ENCODE results near the gene SARM1. TPM values are rescaled to one million over a fixed set of nuclear protein-coding genes. Genes with fewer than 3 reads are reported as not detected.

Gene SARM1
- total RNA-seq, 1 experiment from 2014 or later, result 5.1 TPM

DNA sequence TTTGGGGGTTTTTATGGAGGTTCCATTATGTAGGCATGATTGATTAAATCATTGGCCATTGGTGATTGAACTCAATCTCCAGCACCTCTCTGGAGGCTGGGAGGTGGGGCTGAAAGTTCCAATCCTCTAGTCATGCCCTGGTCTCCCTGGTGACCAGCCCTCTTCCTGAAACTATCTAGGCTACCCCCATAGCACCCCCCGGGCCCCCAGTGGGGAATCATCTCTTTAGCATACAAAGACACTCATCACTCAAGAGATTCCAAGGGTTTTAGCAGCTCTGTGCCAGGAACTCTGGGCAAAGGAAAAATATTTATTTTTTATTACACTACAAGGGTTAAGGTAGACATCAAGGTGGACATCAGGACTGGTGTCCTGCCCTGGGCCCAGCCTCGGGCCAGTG, 23.9 kb downstream of the SARM1 start:
- no peaks in the 10 kb centered on the region for H4K20me1 ChIP-seq (ENCODE audit: control insufficient read depth, insufficient read depth, insufficient read length)
- H3K56ac ChIP-seq (ENCODE audit: insufficient read length, low read depth, low read length), result no peak overlapping the region
- H4K8ac ChIP-seq (replicated peaks; ENCODE audit: insufficient read length, low read depth, low read length), result no peak overlapping the region
- H3K9me3 ChIP-seq (ENCODE audit: control insufficient read depth, low read depth, low read length), result no peaks in the 10 kb centered on the region
- H3K9me3 Mint-ChIP-seq, result no peaks in the 10 kb centered on the region
- no peak for DNase-seq
- H3T11ph ChIP-seq (ENCODE audit: low read length), result no peak overlapping the region
- TF ChIP-seq, protein P1, sequence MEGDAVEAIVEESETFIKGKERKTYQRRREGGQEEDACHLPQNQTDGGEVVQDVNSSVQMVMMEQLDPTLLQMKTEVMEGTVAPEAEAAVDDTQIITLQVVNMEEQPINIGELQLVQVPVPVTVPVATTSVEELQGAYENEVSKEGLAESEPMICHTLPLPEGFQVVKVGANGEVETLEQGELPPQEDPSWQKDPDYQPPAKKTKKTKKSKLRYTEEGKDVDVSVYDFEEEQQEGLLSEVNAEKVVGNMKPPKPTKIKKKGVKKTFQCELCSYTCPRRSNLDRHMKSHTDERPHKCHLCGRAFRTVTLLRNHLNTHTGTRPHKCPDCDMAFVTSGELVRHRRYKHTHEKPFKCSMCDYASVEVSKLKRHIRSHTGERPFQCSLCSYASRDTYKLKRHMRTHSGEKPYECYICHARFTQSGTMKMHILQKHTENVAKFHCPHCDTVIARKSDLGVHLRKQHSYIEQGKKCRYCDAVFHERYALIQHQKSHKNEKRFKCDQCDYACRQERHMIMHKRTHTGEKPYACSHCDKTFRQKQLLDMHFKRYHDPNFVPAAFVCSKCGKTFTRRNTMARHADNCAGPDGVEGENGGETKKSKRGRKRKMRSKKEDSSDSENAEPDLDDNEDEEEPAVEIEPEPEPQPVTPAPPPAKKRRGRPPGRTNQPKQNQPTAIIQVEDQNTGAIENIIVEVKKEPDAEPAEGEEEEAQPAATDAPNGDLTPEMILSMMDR (conservative IDR thresholded peaks at IDR 0.05), result no peak
- H2BK20ac ChIP-seq (ENCODE audit: low read depth, low read length, poor library complexity, severe bottlenecking), result no peak overlapping the region
- H3K14ac ChIP-seq (ENCODE audit: insufficient read depth, low read length), result no peak overlapping the region
- H3K27ac Mint-ChIP-seq, result peak overlapping the region in 1 of 3 experiments; percentile 62; a peak in 1 of 7 replicates
- no peak overlapping the region for H3K27ac ChIP-seq (ENCODE audit: insufficient read length, low read depth, low read length)
- no peak overlapping the region for H3K4me2 ChIP-seq (ENCODE audit: insufficient read depth, insufficient read length, low read length)
- H3K27me3 ChIP-seq (ENCODE audit: insufficient read depth, low read length), result no peaks in the 10 kb centered on the region
- no peak overlapping the region for H3K9ac ChIP-seq (ENCODE audit: extremely low read depth, insufficient read length, low read length)
- no peak overlapping the region for H3K23ac ChIP-seq (ENCODE audit: insufficient read length, low read depth, low read length)
- no peak overlapping the region for H2BK12ac ChIP-seq (ENCODE audit: insufficient read length, low read depth, low read length)
- no peak overlapping the region for H3K4me3 Mint-ChIP-seq
- no peak overlapping the region for H2BK15ac ChIP-seq (ENCODE audit: low read depth, low read length)
- WGBS (ENCODE audit: extremely low coverage, insufficient read length, low lambda C conversion rate), result no CpG with 5 or more reads among the region's 2 CpGs
- no peaks in the 10 kb centered on the region for H3K4me1 ChIP-seq (ENCODE audit: insufficient read depth, low read length)
- no peaks in the 10 kb centered on the region for H3K79me1 ChIP-seq (ENCODE audit: insufficient read depth, low read depth, low read length, poor library complexity, severe bottlenecking)
- H3K23me2 ChIP-seq (ENCODE audit: insufficient read length, low read depth, low read length, poor library complexity, severe bottlenecking), result no peaks in the 10 kb centered on the region
- H3K27me3 Mint-ChIP-seq (ENCODE audit: low read depth), result peaks cover 34% of the 10 kb centered on the region
- no peak overlapping the region for H2AFZ ChIP-seq (ENCODE audit: low read length)
- no peak overlapping the region for H2BK120ac ChIP-seq (ENCODE audit: low read depth, low read length, poor library complexity, severe bottlenecking)
- H2BK5ac ChIP-seq (ENCODE audit: insufficient read length, low read length), result no peak overlapping the region
- H2AK5ac ChIP-seq (ENCODE audit: insufficient read length, low read length), result no peak overlapping the region
- H4K5ac ChIP-seq (ENCODE audit: insufficient read length, low read depth, low read length), result no peak overlapping the region
- H3K36me3 Mint-ChIP-seq (ENCODE audit: insufficient read depth in 1 of 3, low read depth in 3 of 3), result peaks cover 1 to 7% (median 5%) of the 10 kb centered on the region in 3 experiments; a peak in 4 of 7 replicates
- H3K18ac ChIP-seq (ENCODE audit: insufficient read length, low read depth, low read length), result no peak overlapping the region
- no peak overlapping the region for H3K4ac ChIP-seq (ENCODE audit: low read depth, low read length)
- peaks cover 3 to 11% of the 10 kb centered on the region in 2 experiments; a peak in 3 of 4 replicates for H3K4me1 Mint-ChIP-seq
- no peak overlapping the region for H4K91ac ChIP-seq (ENCODE audit: insufficient read length, low read depth, low read length)
- H3K79me2 ChIP-seq (ENCODE audit: insufficient read depth, low read length), result no peaks in the 10 kb centered on the region

All from H9 (cell line).